ENCODE results near the gene BACE2. TPM values are rescaled to one million over a fixed set of nuclear protein-coding genes. Genes with fewer than 3 reads are reported as not detected.
"Not testable (repeated sequence)": the region's sequence is repeated elsewhere in the genome, so short reads cannot be mapped to it uniquely, and the experiment has no call there.

BACE2 gene
- total and polyA plus RNA-seq, 2 experiments from 2014 or later = 8.8 to 17.5 TPM

DNA sequence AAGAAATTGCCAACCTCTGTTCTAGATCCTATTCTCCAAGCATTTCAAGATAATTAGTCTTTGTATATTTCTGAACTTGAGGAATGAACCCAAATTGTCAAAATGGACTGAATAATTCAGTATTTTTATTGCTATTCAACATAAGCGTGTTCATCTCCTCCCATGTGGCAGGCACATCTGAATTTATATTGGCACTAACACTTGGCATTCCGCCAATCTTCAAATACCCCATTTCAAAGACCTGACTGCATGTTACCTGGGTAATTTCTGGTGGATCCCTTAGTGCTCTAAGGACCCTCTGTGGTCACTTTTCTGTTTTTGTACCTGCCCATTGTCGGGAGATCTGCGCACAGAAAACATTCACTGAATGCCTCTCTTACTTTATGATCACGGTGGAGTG is 66.6 kb downstream of the BACE2 start:
- Histone ChIP-seq H3K27ac (no peak overlapping the region), H3K36me3 (no peaks in the 10 kb centered on the region), H3K4me3 (no peak overlapping the region), H3K9me3 (ENCODE audit: low read depth) (no peaks in the 10 kb centered on the region), H3K4me1 (ENCODE audit: low read depth) (no peaks in the 10 kb centered on the region), H3K27me3 (no peaks in the 10 kb centered on the region)
- TF ChIP-seq, protein P1, sequence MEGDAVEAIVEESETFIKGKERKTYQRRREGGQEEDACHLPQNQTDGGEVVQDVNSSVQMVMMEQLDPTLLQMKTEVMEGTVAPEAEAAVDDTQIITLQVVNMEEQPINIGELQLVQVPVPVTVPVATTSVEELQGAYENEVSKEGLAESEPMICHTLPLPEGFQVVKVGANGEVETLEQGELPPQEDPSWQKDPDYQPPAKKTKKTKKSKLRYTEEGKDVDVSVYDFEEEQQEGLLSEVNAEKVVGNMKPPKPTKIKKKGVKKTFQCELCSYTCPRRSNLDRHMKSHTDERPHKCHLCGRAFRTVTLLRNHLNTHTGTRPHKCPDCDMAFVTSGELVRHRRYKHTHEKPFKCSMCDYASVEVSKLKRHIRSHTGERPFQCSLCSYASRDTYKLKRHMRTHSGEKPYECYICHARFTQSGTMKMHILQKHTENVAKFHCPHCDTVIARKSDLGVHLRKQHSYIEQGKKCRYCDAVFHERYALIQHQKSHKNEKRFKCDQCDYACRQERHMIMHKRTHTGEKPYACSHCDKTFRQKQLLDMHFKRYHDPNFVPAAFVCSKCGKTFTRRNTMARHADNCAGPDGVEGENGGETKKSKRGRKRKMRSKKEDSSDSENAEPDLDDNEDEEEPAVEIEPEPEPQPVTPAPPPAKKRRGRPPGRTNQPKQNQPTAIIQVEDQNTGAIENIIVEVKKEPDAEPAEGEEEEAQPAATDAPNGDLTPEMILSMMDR (IDR thresholded peaks at IDR 0.05; ENCODE audit: low read depth, low read length) = no peak
- no peak for DNase-seq (ENCODE audit: low read depth in 1 of 2, low spot score in 1 of 2)

GRCh38 chr21:41235201-41235600 is 67.2 kb downstream of the BACE2 start:
- H3K4me1 ChIP-seq (ENCODE audit: low read depth) = no peaks in the 10 kb centered on the region
- DNase-seq (ENCODE audit: low read depth in 1 of 2, low spot score in 1 of 2) = no peak
- no peak overlapping the region for H3K27ac ChIP-seq
- TF ChIP-seq, protein P1 (IDR thresholded peaks at IDR 0.05; ENCODE audit: low read depth, low read length) = no peak
- no peaks in the 10 kb centered on the region for H3K27me3 ChIP-seq
- no peak overlapping the region for H3K4me3 ChIP-seq
- no peaks in the 10 kb centered on the region for H3K36me3 ChIP-seq
- H3K9me3 ChIP-seq (ENCODE audit: low read depth) = no peaks in the 10 kb centered on the region

DNA sequence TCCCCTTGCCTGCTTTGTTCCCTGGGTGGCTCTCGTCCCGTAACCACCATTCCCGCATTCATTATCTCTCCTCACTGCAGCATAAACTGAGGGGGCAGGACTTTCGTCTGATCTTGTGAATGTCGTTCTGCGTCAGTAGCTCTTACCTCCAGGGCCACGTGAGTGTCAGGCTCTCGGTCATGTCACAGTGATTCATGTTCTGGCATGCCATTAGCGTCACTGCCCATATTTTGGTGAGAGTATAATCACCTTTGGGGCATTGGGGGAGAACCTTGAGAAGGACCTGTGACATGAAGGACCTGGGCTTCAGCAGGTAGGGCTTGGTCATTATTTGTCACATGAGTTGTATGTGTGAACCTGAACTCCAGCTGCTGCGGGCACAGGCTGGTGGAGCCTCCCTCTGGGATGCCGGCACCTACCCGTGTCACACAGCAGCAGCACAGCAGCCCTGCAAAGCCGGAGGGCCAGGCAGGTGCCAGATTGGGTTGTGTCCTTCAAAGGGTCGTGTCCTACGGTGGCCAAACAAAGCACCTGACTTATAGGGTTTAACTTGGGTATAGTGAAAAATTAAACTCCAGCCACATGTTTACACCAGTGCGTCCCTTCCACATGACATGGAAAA is 68.5 kb downstream of the BACE2 start:
- H3K36me3 ChIP-seq = no peaks in the 10 kb centered on the region
- H3K27ac ChIP-seq = no peak overlapping the region
- no peaks in the 10 kb centered on the region for H3K9me3 ChIP-seq (ENCODE audit: low read depth)
- H3K4me1 ChIP-seq (ENCODE audit: low read depth) = no peaks in the 10 kb centered on the region
- no peaks in the 10 kb centered on the region for H3K27me3 ChIP-seq
- H3K4me3 ChIP-seq = no peak overlapping the region
- no peak for DNase-seq (ENCODE audit: low read depth in 1 of 2, low spot score in 1 of 2)
- TF ChIP-seq, protein P1 (IDR thresholded peaks at IDR 0.05; ENCODE audit: low read depth, low read length) = no peak

GRCh38 chr21:41238081-41238796 is 70.3 kb downstream of the BACE2 start:
- H3K27ac ChIP-seq; H3K4me1 ChIP-seq (ENCODE audit: low read depth); H3K9me3 ChIP-seq (ENCODE audit: low read depth); H3K27me3 ChIP-seq; H3K36me3 ChIP-seq; H3K4me3 ChIP-seq: not testable (repeated sequence)
- peak in 1 of 2 donors; percentile 54 for DNase-seq (ENCODE audit: low read depth in 1 of 2, low spot score in 1 of 2)

- no peak overlapping the region for H3K4me3 ChIP-seq
- DNase-seq (ENCODE audit: low read depth in 1 of 2, low spot score in 1 of 2) = no peak
- no peaks in the 10 kb centered on the region for H3K9me3 ChIP-seq (ENCODE audit: low read depth)
- H3K4me1 ChIP-seq (ENCODE audit: low read depth) = peaks cover 9% of the 10 kb centered on the region
- TF ChIP-seq, protein P1 (IDR thresholded peaks at IDR 0.05; ENCODE audit: low read depth, low read length) = no peak
- H3K27me3 ChIP-seq = no peaks in the 10 kb centered on the region
- H3K27ac ChIP-seq = no peak overlapping the region
- H3K36me3 ChIP-seq = no peaks in the 10 kb centered on the region
These were observed 72.1 kb downstream of the BACE2 start for GRCh38 chr21:41240040-41240439.

DNA sequence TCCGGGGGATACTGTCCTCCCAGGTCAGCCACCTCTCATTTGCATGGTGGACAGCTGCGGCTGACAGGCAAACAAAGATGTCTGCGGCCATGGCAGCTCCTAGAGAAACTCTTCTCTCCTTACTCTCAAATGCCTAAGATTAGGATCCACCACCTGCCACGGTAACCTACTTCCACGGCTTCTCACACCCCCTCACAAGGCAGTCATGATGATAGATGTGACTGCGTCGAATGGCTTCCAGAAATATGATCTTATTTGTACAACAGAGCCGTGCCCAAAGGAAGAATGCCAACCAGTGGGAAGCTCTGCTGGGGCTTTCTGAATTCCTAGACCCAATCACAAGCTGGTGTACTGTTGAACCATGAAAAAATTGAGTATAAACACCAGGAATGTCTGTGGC is 73.4 kb downstream of the BACE2 start:
- Histone ChIP-seq H3K36me3 (no peaks in the 10 kb centered on the region), H3K9me3 (ENCODE audit: low read depth) (no peaks in the 10 kb centered on the region), H3K27ac (no peak overlapping the region), H3K27me3 (no peaks in the 10 kb centered on the region), H3K4me3 (no peak overlapping the region), H3K4me1 (ENCODE audit: low read depth) (peaks cover 9% of the 10 kb centered on the region)
- DNase-seq (ENCODE audit: low read depth in 1 of 2, low spot score in 1 of 2) = no peak
- TF ChIP-seq, protein P1 (IDR thresholded peaks at IDR 0.05; ENCODE audit: low read depth, low read length) = no peak
